ENCODE data around the gene ID4. TPM values are rescaled to one million over a fixed set of nuclear protein-coding genes. Genes with fewer than 3 reads are reported as not detected.

ID4 gene
- total and polyA plus RNA-seq, 2 donors (not counting 1 experiment from before 2014, with no cell fraction given): not detected

- TF ChIP-seq EZH2 (IDR thresholded peaks at IDR 0.05; ENCODE audit: borderline replicate concordance, insufficient read depth, low read depth, low read length, poor library complexity, severe bottlenecking) (no peak), CTCF (IDR thresholded peaks at IDR 0.05) (no peak)
- Mint-ChIP-seq H3K27me3 (peaks cover 44% of the 10 kb centered on the region), H3K4me1 (peaks cover 8% of the 10 kb centered on the region), H3K27ac (no peak overlapping the region), H3K9me3 (ENCODE audit: insufficient read depth) (no peaks in the 10 kb centered on the region), H3K4me3 (no peak overlapping the region)
- Histone ChIP-seq H3K27me3 (replicated peaks in 1 of 4; ENCODE audit: control extremely low read depth in 1 of 4, control insufficient read depth in 3 of 4, insufficient read depth in 4 of 4, low read length in 3 of 4) (peaks cover 0 to 22% (median 5%) of the 10 kb centered on the region in 4 experiments), H3K9ac (ENCODE audit: low read length) (no peak overlapping the region), H3K4me2 (replicated peaks; ENCODE audit: low read depth, low read length, poor library complexity, severe bottlenecking) (no peak overlapping the region), H3K9me3 (ENCODE audit: control extremely low read depth in 1 of 3, control insufficient read depth in 2 of 3, insufficient read depth in 1 of 3, low read length in 2 of 3) (peaks cover 0 to 9% (median 0%) of the 10 kb centered on the region in 3 donors), H3K27ac (ENCODE audit: low read length in 2 of 2) (no peak overlapping the region), H3K4me3 (ENCODE audit: control extremely low read depth in 1 of 5, extremely low read depth in 1 of 5, insufficient read depth in 1 of 5, low read depth in 2 of 5, low read length in 4 of 5) (no peak overlapping the region), H3K4me1 (ENCODE audit: control insufficient read depth in 2 of 2, insufficient read depth in 2 of 2, low read length in 2 of 2) (peaks cover 4 to 10% of the 10 kb centered on the region in 2 donors), H3K36me3 (replicated peaks in 1 of 2; ENCODE audit: control extremely low read depth in 1 of 2, control insufficient read depth in 1 of 2, extremely low read depth in 1 of 2, insufficient read depth in 2 of 2, low read length in 1 of 2) (no peaks in the 10 kb centered on the region), H4K20me1 (ENCODE audit: control insufficient read depth, insufficient read depth, low read length, poor library complexity, severe bottlenecking) (no peaks in the 10 kb centered on the region), H2AFZ (ENCODE audit: insufficient read depth, low read depth, low read length, poor library complexity, severe bottlenecking) (no peak overlapping the region), H3K79me2 (ENCODE audit: control insufficient read depth, insufficient read depth, low read length) (no peaks in the 10 kb centered on the region)
- ChIA-PET POLR2A (no interaction called here), CTCF (no interaction called here)
- ATAC-seq (ENCODE audit: low read depth) (no peak), DNase-seq (no peak)
- intact Hi-C loops (cut with micrococcal nuclease): no loop called here
- no CpG with 5 or more reads among the region's 4 CpGs for WGBS (ENCODE audit: insufficient coverage)
Measured at GRCh38 chr6:19842030-19842615, 5.0 kb downstream of the ID4 start.

GRCh38 chr6:19844689-19845088 is 7.5 kb downstream of the ID4 start:
- Histone ChIP-seq H3K9me3 (ENCODE audit: control extremely low read depth in 1 of 3, control insufficient read depth in 2 of 3, insufficient read depth in 1 of 3, low read length in 2 of 3) (no peaks in the 10 kb centered on the region), H3K4me3 (ENCODE audit: control extremely low read depth in 1 of 5, extremely low read depth in 1 of 5, insufficient read depth in 1 of 5, low read depth in 2 of 5, low read length in 4 of 5) (no peak overlapping the region), H3K27me3 (replicated peaks in 1 of 4; ENCODE audit: control extremely low read depth in 1 of 4, control insufficient read depth in 3 of 4, insufficient read depth in 4 of 4, low read length in 3 of 4) (peaks cover 0 to 19% (median 0%) of the 10 kb centered on the region in 4 experiments), H3K36me3 (replicated peaks in 1 of 2; ENCODE audit: control extremely low read depth in 1 of 2, control insufficient read depth in 1 of 2, extremely low read depth in 1 of 2, insufficient read depth in 2 of 2, low read length in 1 of 2) (no peaks in the 10 kb centered on the region), H3K4me1 (ENCODE audit: control insufficient read depth in 2 of 2, insufficient read depth in 2 of 2, low read length in 2 of 2) (no peaks in the 10 kb centered on the region), H3K27ac (ENCODE audit: low read length in 2 of 2) (no peak overlapping the region), H3K79me2 (ENCODE audit: control insufficient read depth, insufficient read depth, low read length) (no peaks in the 10 kb centered on the region), H2AFZ (ENCODE audit: insufficient read depth, low read depth, low read length, poor library complexity, severe bottlenecking) (no peak overlapping the region), H4K20me1 (ENCODE audit: control insufficient read depth, insufficient read depth, low read length, poor library complexity, severe bottlenecking) (no peaks in the 10 kb centered on the region), H3K4me2 (replicated peaks; ENCODE audit: low read depth, low read length, poor library complexity, severe bottlenecking) (no peak overlapping the region), H3K9ac (ENCODE audit: low read length) (no peak overlapping the region)
- Mint-ChIP-seq H3K4me3 (no peak overlapping the region), H3K27me3 (peaks cover 35% of the 10 kb centered on the region), H3K4me1 (no peaks in the 10 kb centered on the region), H3K27ac (no peak overlapping the region), H3K9me3 (ENCODE audit: insufficient read depth) (no peaks in the 10 kb centered on the region)
- ChIA-PET POLR2A (no interaction called here), CTCF (interaction anchor here (0.6 kb wide), 1 partner anchor 176 kb away, joined by 3 read pairs; no protein-coding TSS in a partner anchor)
- WGBS (ENCODE audit: insufficient coverage): 83% methylated on average over 1 of the region's 2 CpGs
- ATAC-seq (ENCODE audit: low read depth) (no peak), DNase-seq (no peak)
- intact Hi-C loops (cut with micrococcal nuclease): no loop called here
- TF ChIP-seq EZH2 (IDR thresholded peaks at IDR 0.05; ENCODE audit: borderline replicate concordance, insufficient read depth, low read depth, low read length, poor library complexity, severe bottlenecking) (no peak), CTCF (IDR thresholded peaks at IDR 0.05) (no peak)

All from B cell (primary cell).